GM23338 (cell line): ENCODE data around the gene AP1G1.

ENCODE experiments used
- CREB1 ChIP-seq: fragments of 250-450 bp; sonication (Bioruptor Pico); IDR thresholded peaks from 2 replicates; pipeline ENCODE4 v1.5.0; 2020; ENCODE audit warnings: low read depth, mild to moderate bottlenecking, moderate library complexity
- CTCF ChIP-seq, 2 experiments: fragments of 200-600 bp in 1 of 2; sonication (generic) in 1 of 2; conservative IDR thresholded peaks; 2 replicates each; pipeline versions ENCODE4 v1.5.1 to v1.6.1; 2016 to 2017; ENCODE audit warnings: antibody characterized with exemption in 2 of 2, low read depth in 2 of 2, mild to moderate bottlenecking in 2 of 2, moderate library complexity in 1 of 2
- ETS1 ChIP-seq: IDR thresholded peaks from 2 replicates; pipeline ENCODE4 v1.6.1; 2016; ENCODE audit warnings: antibody characterized with exemption
- EZH2 ChIP-seq: fragments of 200-600 bp; sonication (generic); IDR thresholded peaks from one replicate; pipeline ENCODE4 v1.8.0; 2017; ENCODE audit warnings: antibody characterized with exemption, mild to moderate bottlenecking, low read depth; ENCODE audit not compliant: unreplicated experiment
- EZH2phosphoT487 ChIP-seq: fragments of 200-600 bp; sonication (generic); IDR thresholded peaks from one replicate; pipeline ENCODE4 v1.8.1; 2018; ENCODE audit warnings: antibody characterized with exemption; ENCODE audit not compliant: unreplicated experiment
- JUNB ChIP-seq: IDR thresholded peaks from one replicate; pipeline ENCODE4 v1.6.1; 2016; ENCODE audit warnings: antibody characterized with exemption; ENCODE audit not compliant: unreplicated experiment
- NANOG ChIP-seq: IDR thresholded peaks from 2 replicates; pipeline ENCODE4 v1.6.1; 2016; ENCODE audit warnings: antibody characterized with exemption, borderline replicate concordance
- POLR2AphosphoS5 ChIP-seq: IDR thresholded peaks from 2 replicates; pipeline ENCODE4 v1.6.1; 2016; ENCODE audit warnings: antibody characterized with exemption, low read depth
- REST ChIP-seq: IDR thresholded peaks from one replicate; pipeline ENCODE4 v1.6.1; 2018; ENCODE audit warnings: antibody characterized with exemption; ENCODE audit not compliant: unreplicated experiment
- STAT1 ChIP-seq: IDR thresholded peaks from one replicate; pipeline ENCODE4 v1.6.1; 2016; ENCODE audit warnings: antibody characterized with exemption; ENCODE audit not compliant: unreplicated experiment
- ZNF114 ChIP-seq: fragments of 250-450 bp; sonication (Bioruptor Pico); IDR thresholded peaks from 2 replicates; pipeline ENCODE4 v1.5.0; 2020; ENCODE audit warnings: mild to moderate bottlenecking, moderate library complexity
- ZNF331 ChIP-seq: fragments of 250-450 bp; sonication (Bioruptor Pico); IDR thresholded peaks from 2 replicates; pipeline ENCODE4 v1.5.0; 2020; ENCODE audit warnings: low read depth, mild to moderate bottlenecking, moderate library complexity
- ZNF462 ChIP-seq: fragments of 250-450 bp; sonication (Bioruptor Pico); IDR thresholded peaks from 2 replicates; pipeline ENCODE4 v1.5.0; 2020; ENCODE audit warnings: mild to moderate bottlenecking, moderate library complexity

- no peak for TF ChIP-seq REST
- TF ChIP-seq POLR2AphosphoS5: no peak
- TF ChIP-seq CTCF (conservative IDR thresholded peaks at IDR 0.05; ENCODE audit: low read depth in 2 of 2): no peak
- no peak for TF ChIP-seq ZNF331 (CRISPR knock-in tag)
- TF ChIP-seq EZH2: no peak
- TF ChIP-seq EZH2phosphoT487: no peak
- TF ChIP-seq ZNF462 (CRISPR knock-in tag): no peak
- TF ChIP-seq JUNB: no peak
- no peak for TF ChIP-seq ETS1
- no peak for TF ChIP-seq CREB1
- TF ChIP-seq NANOG: no peak
- no peak for TF ChIP-seq ZNF114
- TF ChIP-seq STAT1: no peak
These were observed 43.5 kb upstream of the AP1G1 start for GRCh38 chr16:71852158-71852557.
